ENCODE data around the gene SEC24D. TPM values are rescaled to one million over a fixed set of nuclear protein-coding genes. Genes with fewer than 3 reads are reported as not detected.
"Not testable (repeated sequence)": the region's sequence is repeated elsewhere in the genome, so short reads cannot be mapped to it uniquely, and the experiment has no call there.

SEC24D gene
- total and polyA plus RNA-seq, 12 donors = 6.1 to 24.4 (median 12.1) TPM

DNA sequence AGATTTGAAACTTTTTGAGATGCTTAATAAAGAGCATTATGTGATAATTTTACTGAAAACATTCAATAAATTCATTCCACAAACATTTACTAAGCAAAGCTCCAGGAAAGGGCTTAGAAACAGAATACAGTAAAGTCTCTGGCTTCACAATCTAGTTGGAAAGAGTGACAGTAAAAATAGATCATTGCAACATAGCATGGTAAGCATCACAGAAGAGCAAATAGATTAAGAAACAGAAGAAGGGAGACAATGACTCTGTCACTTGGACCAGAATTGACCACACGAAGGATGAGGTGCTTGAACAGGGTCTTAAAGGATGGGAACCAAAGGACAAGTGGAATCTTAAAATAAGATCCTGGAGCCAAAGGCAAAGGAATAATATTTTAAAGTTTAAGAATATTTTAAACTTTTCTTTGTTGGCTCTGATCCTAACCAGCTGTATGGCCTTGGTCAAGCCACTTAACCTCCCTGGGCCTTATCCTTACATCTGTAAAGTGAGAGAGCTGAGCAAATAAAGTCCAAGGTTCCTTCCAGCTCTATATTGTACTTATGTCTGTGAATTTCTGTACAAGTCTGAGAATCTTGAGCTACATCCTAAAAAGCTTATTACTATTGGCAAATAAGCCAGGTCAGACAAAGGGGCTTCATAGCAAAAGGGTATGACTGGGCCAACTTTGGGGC lies 33.9 kb downstream of the SEC24D start:
- 71 to 73% methylated on average over 1 of the region's 1 CpG for WGBS, 2 donors
- no peak for DNase-seq
- Histone ChIP-seq H3K36me3 (peaks cover 0 to 100% (median 43%) of the 10 kb centered on the region in 9 donors), H3K4me3 (no peak overlapping the region), H3K27me3 (no peaks in the 10 kb centered on the region), H3K9me3 (no peaks in the 10 kb centered on the region), H3K27ac (peak overlapping the region in 3 of 10 donors; percentile 13 to 41 (median 13)), H3K4me1 (peaks cover 0 to 13% (median 6%) of the 10 kb centered on the region in 9 donors)
- TF ChIP-seq, protein P1, sequence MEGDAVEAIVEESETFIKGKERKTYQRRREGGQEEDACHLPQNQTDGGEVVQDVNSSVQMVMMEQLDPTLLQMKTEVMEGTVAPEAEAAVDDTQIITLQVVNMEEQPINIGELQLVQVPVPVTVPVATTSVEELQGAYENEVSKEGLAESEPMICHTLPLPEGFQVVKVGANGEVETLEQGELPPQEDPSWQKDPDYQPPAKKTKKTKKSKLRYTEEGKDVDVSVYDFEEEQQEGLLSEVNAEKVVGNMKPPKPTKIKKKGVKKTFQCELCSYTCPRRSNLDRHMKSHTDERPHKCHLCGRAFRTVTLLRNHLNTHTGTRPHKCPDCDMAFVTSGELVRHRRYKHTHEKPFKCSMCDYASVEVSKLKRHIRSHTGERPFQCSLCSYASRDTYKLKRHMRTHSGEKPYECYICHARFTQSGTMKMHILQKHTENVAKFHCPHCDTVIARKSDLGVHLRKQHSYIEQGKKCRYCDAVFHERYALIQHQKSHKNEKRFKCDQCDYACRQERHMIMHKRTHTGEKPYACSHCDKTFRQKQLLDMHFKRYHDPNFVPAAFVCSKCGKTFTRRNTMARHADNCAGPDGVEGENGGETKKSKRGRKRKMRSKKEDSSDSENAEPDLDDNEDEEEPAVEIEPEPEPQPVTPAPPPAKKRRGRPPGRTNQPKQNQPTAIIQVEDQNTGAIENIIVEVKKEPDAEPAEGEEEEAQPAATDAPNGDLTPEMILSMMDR (IDR thresholded peaks at IDR 0.05) = no peak
- intact Hi-C loops (cut with DNase I) = no loop called here
- peak in 4 of 8 donors; percentile 56 to 73 (median 66) for ATAC-seq

DNA sequence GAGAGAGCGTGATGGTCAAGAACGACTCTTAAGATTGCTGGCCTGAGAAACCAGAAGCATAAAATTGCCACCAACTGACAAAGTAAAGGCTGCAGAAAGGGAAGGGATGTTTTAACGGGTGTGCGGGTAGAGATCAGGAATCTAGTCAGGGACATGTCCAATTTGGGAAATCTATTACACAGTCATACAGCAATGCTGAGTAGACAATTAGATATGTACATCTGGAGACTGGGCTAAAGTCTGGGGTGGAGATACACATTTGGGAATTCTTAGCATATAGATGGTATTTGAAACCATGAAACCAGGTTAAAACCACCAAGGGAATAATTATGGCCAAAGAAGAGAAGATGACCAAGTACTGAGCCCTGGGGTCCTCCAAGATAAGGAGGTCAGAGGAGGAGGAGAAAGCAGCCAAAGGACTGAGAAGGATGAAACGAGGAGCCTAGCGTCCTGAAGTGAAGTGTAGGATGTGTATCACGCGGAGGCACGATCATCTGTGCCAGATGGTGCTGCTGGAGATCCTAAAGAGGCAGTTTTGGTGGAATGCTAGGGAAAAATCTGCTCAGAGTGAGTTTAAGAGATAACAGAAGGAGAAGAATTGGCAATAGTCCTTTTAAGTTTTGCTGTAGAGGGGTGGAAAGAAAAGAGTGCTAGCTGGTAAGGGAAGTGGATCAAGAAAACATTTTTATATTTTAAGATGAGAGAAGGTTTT lies 36.5 kb downstream of the SEC24D start:
- no peak for ATAC-seq
- H3K36me3 ChIP-seq = peaks cover 0 to 100% (median 36%) of the 10 kb centered on the region in 9 donors

DNA sequence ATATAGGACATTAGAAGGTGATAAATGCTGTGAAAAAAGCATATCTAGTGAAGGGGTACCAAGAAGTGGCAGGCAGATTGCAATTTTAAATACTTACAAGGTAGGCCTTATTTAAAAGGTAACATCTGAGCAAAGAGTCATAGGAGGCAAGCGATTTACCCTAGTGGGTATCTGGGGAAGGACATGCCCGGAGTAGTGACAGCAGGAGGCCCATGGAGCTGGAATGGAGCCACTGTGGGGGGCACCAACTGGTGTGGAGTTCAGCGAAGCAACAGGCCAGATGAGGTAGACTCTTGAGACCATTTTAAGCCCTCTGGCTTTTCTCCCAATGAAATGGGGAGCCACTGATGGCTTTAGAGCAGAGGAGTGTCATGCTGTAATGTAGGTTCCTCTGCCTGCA lies 37.3 kb downstream of the SEC24D start:
- Histone ChIP-seq H3K9me3 (no peaks in the 10 kb centered on the region), H3K4me3 (no peak overlapping the region), H3K27ac (no peak overlapping the region), H3K36me3 (peaks cover 0 to 100% (median 36%) of the 10 kb centered on the region in 9 donors), H3K4me1 (peaks cover 0 to 13% (median 6%) of the 10 kb centered on the region in 9 donors), H3K27me3 (no peaks in the 10 kb centered on the region)
- no peak for DNase-seq
- intact Hi-C loops (cut with DNase I) = no loop called here
- WGBS, 2 donors = 94 to 96% methylated on average over 3 of the region's 3 CpGs
- peak in 1 of 8 donors; percentile 22 for ATAC-seq
- TF ChIP-seq, protein P1 (IDR thresholded peaks at IDR 0.05) = no peak

More for the DNA sequence above, 36.5 kb downstream of the SEC24D start:
- Histone ChIP-seq H3K4me3 (no peak overlapping the region), H3K4me1 (peaks cover 0 to 13% (median 6%) of the 10 kb centered on the region in 9 donors), H3K27ac (no peak overlapping the region), H3K9me3 (no peaks in the 10 kb centered on the region), H3K27me3 (no peaks in the 10 kb centered on the region)
- WGBS, 2 donors = 73 to 82% methylated on average over 9 of the region's 9 CpGs
- intact Hi-C loops (cut with DNase I) = no loop called here
- TF ChIP-seq, protein P1 (IDR thresholded peaks at IDR 0.05) = no peak
- no peak for DNase-seq

DNA sequence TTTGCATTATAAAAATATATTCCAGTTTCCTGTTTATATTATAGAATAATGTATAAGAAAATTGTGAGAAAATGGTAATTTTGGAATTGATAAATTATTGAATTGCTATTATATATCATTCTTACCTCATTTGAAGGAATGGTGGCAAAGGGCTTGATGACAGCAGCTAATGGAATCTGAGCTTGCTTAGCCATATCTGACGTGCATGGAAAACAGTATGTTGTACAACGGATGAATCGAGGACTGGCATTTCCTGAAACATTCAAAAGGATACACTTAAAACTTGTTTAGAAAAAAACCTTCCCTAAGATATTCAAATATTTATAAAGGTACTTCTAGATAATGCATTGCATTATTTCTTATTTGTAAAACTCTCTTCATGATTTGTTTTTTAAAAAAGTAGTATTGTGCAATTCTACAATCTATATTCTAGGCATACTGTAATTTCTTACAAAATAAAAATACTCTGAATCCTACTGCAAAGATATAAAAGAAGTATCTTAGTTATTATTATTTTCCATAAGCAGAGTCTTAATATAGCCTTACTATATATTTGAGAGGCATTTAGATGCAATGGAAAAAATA lies 38.3 kb downstream of the SEC24D start:
- Histone ChIP-seq H3K9me3 (no peaks in the 10 kb centered on the region), H3K4me3 (no peak overlapping the region), H3K4me1 (peaks cover 0 to 12% (median 6%) of the 10 kb centered on the region in 9 donors), H3K27me3 (no peaks in the 10 kb centered on the region), H3K27ac (no peak overlapping the region), H3K36me3 (peaks cover 0 to 98% (median 36%) of the 10 kb centered on the region in 9 donors)
- intact Hi-C loops (cut with DNase I) = no loop called here
- DNase-seq = no peak
- TF ChIP-seq, protein P1 (IDR thresholded peaks at IDR 0.05) = no peak
- ATAC-seq = no peak
- WGBS, 2 donors = 86 to 87% methylated on average over 3 of the region's 3 CpGs

DNA sequence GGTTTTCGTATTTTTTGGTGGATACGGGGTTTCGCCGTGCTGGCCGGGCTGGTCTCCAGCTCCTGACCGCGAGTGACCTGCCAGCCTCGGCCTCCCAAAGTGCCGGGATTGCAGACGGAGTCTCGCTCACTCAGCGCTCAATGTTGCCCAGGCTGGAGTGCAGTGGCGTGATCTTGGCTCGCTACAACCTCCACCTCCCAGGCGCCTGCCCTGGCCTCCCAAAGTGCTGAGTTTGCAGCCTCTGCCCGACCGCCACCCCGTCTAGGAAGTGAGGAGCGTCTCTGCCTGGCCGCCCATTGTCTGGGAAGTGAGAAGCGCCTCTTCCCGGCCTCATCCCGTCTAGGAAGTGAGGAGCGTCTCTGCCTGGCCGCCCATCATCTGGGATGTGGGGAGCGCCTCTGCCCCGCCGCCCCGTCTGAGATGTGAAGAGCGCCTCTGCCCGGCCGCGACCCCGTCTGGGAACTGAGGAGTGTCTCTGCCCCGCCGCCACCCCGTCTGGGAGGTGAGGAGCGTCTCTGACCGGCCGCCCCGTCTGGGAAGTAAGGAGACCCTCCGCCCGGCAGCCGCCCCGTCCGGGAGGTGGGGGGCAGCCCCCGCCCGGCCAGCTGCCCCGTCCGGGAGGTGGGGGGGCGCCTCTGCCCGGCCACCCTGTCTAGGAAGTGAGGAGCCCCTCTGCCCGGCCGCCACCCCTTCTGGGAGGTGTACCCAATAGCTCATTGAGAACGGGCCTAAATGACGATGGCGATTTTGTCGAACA lies 44.1 kb downstream of the SEC24D start:
- DNase-seq; H3K4me3 ChIP-seq; H3K27ac ChIP-seq; intact Hi-C loops (cut with DNase I); ATAC-seq; H3K9me3 ChIP-seq; H3K27me3 ChIP-seq: not testable (repeated sequence)
- Histone ChIP-seq H3K4me1 (peaks cover 0 to 38% (median 18%) of the 10 kb centered on the region in 9 donors), H3K36me3 (peaks cover 0 to 89% (median 14%) of the 10 kb centered on the region in 9 donors)
- WGBS, 2 donors = 91 to 94% methylated on average over 35 to 49 of the region's 58 CpGs
